ENCODE results near the gene ZNRD2.

- TF ChIP-seq MEF2A (IDR thresholded peaks at IDR 0.05; ENCODE audit: insufficient read depth, low read depth, low read length) = no peak
- TF ChIP-seq KDM1A (IDR thresholded peaks at IDR 0.05; ENCODE audit: borderline replicate concordance) = no peak
- no peak for TF ChIP-seq CTCF (IDR thresholded peaks at IDR 0.05 in 2 of 3, conservative IDR thresholded peaks at IDR 0.05 in 1 of 3; ENCODE audit: control insufficient read depth in 2 of 3, extremely low read depth in 1 of 3, insufficient read depth in 1 of 3, low read depth in 3 of 3, low read length in 3 of 3)
- TF ChIP-seq SMAD1 (IDR thresholded peaks at IDR 0.05; ENCODE audit: low read depth, partially characterized antibody) = no peak
- no peak for TF ChIP-seq POLR2A (IDR thresholded peaks at IDR 0.05; ENCODE audit: low read depth, low read length)
- TF ChIP-seq CBX5 (IDR thresholded peaks at IDR 0.05; ENCODE audit: low read depth) = no peak
- TF ChIP-seq MYC (IDR thresholded peaks at IDR 0.05; ENCODE audit: insufficient read depth, insufficient read length, insufficient replicate concordance, low read length, severe bottlenecking) = no peak
- no peak for TF ChIP-seq REST (IDR thresholded peaks at IDR 0.05; ENCODE audit: low read depth, low read length)
- TF ChIP-seq YY1 (IDR thresholded peaks at IDR 0.05; ENCODE audit: low read depth, low read length) = no peak
- no peak for TF ChIP-seq RAD21 (IDR thresholded peaks at IDR 0.05; ENCODE audit: insufficient read depth, low read depth, low read length)
- no peak for TF ChIP-seq SPI1 (IDR thresholded peaks at IDR 0.05; ENCODE audit: borderline replicate concordance, insufficient read depth, low read depth, low read length)
- no peak for TF ChIP-seq RELB (IDR thresholded peaks at IDR 0.05; ENCODE audit: low read depth)
- no peak for TF ChIP-seq MXI1 (IDR thresholded peaks at IDR 0.05; ENCODE audit: low read depth, low read length)
These were observed 7.9 kb downstream of the ZNRD2 start for GRCh38 chr11:65578134-65578533.
